Stimulated activated CD8-positive, alpha-beta memory T cell treated with anti-CD3 and anti-CD28 coated beads, Interleukin-2, amount 100 ng/mL, for 1 hour (primary cell): ENCODE measurements around the gene PWP2.
"Not testable (repeated sequence)": the region's sequence is repeated elsewhere in the genome, so short reads cannot be mapped to it uniquely, and the experiment has no call there.

Experiments
- DNase-seq, 2 donors: peaks; one replicate each; pipeline ENCODE4 v3.0.0-alpha.2; 2020; ENCODE audit warnings: low read depth in 2 of 2

PWP2 gene

GRCh38 chr21:44083631-44084291 lies 23.4 kb upstream of the PWP2 start:
- DNase-seq = peak in 1 of 2 donors; percentile 40

- DNase-seq = no peak
Observed at GRCh38 chr21:44084496-44085241, 22.5 kb upstream of the PWP2 start.

GRCh38 chr21:44085491-44086321 lies 21.5 kb upstream of the PWP2 start:
- DNase-seq = no peak

- no peak for DNase-seq
Observed at GRCh38 chr21:44086636-44087425, 20.4 kb upstream of the PWP2 start.

DNA sequence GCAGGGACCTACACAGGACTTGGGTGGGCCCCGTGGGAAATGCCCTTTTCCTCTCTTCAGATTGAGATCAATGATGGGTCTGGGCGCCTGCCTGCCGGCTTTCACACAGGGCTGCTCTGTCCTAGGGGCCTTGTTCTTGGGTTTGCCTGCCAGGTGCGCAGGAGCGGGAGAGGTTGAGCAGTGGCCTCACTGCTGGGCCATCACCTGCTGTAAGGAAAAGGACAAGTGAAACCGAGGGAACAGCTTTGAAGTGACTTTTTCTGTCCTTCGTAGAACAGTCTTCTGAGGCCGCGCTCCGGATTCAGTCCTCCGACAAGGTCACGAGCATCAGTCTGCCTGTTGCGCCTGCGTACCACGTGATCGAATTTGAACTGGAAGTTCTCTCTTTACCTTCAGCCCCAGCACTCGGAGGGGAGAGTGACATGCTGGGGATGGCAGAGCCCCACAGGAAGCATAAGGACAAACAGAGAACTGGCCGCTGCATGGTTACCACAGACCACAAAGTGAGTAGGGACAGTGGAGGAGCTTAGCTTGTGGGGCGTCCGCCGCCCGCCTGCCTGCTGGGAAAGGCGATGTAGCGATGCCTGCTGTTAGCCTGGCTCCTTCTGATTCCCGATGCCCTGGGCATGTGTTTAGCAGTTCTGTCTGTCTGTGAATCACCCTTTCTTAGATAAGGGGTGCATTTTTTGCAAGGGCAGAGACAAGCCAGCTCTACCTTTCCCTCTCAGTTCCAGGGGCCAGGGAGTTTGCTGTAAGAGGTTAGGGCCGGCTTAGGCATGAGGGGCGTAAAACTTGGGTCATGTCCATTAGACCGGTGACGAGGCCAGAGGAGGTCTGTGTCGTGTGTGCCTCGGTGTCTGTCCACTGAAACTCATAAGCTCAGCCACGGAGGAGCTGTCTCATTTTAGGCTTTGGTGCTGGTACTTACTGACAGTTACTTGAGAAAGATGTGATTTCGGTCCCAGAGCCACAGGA lies 19.5 kb upstream of the PWP2 start:
- no peak for DNase-seq

GRCh38 chr21:44088401-44088780 lies 18.8 kb upstream of the PWP2 start:
- no peak for DNase-seq

DNA sequence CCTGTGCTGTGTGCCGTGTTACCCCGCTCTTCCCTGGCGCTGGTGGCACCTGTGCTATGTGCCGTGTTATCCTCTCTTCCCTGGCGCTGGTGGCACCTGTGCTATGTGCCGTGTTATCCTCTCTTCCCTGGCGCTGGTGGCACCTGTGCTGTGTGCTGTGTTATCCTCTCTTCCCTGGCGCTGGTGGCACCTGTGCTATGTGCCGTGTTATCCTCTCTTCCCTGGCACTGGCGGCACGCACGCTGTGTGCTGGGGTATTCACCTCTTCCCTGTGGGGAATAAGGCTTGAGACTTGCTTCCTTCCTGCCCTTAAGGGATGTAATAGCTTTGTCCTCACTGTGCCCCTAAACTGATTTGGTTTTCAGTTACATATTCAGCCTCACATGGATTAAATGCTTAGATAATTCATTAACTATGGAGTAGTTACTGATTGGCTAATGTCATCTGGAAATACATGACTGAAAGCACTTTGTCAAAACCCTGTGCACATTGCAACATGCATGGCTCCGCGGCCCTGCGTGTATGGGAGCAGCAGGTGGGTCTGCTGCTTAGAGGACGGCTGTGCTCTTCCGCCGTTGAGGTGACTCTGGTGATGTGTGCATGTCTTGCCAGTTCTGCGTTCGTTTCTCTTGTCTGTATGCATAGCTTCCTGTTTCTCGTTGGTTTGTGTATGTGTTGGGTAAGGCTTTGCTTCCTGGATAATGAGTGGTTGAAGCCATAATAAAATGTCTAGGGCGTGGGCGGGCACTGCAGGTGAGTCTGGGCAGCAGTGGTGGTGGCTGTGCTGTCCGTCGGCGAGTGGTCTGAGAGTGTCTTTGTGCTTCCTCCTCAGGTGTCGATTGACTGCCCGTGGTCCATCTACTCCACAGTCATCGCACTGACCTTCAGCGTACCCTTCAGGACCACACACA lies 17.9 kb upstream of the PWP2 start:
- DNase-seq = no peak

- no peak for DNase-seq
Observed at GRCh38 chr21:44090325-44090724, 16.9 kb upstream of the PWP2 start.

DNA sequence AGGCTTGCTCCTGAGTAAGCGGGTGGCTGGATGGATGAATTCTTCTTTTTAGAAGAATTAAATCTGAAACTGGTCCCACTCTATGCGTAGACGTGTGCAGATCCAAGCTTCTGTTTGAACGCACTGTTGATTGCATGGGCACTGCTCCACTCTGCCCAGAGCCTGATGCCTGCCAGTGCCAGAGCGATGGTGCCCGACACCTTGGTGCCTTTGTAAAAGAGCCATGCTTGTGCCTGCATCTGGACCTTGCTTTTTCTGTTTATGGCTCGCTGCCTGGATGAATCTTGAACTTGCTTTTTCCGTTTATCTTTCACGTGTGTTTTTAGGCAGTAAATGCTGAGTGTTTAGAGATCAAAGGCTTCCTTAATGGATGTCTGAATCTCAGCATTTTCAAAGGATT lies 15.0 kb upstream of the PWP2 start:
- no peak for DNase-seq

GRCh38 chr21:44093761-44094160 lies 13.4 kb upstream of the PWP2 start:
- DNase-seq = no peak

- DNase-seq = no peak
Observed at GRCh38 chr21:44094832-44095231, 12.4 kb upstream of the PWP2 start.

DNA sequence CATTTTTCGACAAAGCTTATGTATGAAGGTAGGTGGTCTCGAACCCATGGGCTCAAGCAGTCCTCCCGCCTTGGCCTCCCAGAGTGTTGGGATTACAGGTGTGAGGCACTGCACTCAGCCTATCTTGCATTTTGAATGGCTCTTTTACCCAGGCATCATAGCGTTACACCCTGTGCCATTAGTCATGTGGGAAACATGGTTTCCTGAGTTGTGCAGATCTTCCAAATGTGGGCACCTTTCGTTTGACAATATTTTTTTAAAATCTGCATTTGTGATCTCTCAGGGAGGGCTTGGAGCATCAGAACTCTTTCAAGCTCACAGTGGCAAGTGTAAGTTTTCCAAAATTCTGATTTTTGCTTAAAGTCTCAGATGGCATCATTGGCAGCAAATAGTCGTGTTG lies 8.7 kb upstream of the PWP2 start:
- not testable (repeated sequence) for DNase-seq

DNA sequence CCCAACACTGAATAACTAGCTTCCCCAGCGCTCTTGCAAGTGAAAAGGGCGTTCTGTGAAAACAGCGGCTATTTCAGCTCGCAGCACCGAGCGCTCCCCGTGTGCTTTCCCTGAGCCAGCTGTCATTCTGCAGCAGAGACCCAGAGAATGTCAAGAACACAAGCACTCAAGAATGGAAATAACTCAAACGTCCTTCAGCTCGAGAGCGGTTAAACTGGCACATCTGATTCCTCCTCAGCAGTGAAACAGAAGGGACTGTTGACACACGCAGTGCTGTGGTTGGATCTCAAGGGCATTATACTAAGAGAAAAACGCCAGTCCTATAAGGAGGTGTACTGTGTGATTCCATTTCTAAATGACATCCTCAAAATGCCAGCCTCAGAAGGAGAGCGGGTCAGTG lies 8.2 kb upstream of the PWP2 start:
- DNase-seq = not testable (repeated sequence)

GRCh38 chr21:44107589-44107988 lies 390 bp downstream of the PWP2 start:
- DNase-seq = not testable (repeated sequence)

DNA sequence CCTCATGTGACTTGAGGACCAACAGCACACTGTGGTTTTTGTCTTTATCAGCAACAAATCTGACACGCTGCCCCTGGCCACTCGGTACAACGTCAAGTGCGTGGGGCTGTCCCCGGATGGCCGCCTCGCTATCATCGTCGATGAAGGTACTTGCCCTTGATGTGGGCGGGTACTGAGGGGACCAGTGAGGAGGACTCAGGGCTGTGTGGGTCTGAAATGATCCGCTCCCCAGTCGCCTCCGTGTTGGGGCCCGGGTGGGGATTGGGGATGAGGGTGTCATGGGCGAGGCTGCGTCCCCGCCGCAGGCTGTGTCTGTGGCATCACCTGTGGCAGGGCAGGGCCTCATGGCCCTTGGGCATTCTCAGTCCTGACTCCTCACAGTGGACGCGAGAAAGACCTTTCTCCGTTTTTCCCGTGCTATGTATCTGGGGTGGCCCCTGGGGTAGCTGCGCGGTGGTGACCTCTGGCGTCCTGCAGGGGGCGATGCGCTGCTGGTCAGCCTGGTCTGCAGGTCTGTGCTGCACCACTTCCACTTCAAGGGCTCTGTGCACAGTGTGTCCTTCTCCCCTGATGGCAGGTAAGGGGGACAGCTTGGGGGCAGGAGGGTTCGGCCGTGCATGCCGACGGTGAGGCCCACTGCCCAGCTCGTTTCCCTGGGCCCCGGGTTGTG lies 6.6 kb downstream of the PWP2 start:
- not testable (repeated sequence) for DNase-seq

DNA sequence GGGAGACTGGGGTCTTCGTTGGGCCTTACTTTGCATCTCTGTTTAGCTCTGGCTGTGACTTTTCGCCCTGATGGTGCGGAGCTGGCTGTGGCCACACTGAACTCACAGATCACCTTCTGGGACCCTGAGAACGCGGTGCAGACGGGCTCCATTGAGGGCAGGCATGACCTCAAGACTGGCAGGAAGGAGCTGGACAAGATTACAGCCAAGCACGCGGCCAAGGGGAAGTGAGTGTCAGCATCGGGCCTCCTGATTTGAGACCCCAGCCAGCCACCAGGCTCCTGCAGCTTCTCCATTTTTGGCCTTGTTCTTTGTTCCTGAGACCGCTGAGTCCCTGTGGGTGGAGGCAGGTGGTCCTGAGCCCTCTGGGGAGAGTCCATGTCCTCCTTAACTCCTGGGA lies 14.9 kb downstream of the PWP2 start:
- not testable (repeated sequence) for DNase-seq

DNA sequence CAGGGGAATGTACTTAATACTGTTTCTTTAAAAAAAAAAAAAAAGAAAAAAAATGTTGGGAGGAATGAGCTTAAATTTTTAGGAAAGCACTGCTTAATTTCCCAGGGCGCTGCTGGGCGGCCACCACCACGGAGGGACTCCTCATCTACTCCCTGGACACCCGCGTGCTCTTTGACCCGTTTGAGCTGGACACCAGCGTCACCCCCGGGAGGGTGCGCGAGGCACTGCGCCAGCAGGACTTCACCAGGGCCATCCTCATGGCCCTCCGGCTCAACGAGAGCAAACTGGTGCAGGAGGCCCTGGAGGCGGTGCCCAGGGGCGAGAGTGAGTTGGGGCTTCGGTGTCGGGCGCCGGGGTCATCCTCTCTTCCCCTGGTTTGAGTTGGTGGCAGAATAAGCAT lies 20.6 kb downstream of the PWP2 start:
- DNase-seq = not testable (repeated sequence)

GRCh38 chr21:44133715-44134057 lies 26.5 kb downstream of the PWP2 start:
- not testable (repeated sequence) for DNase-seq

DNA sequence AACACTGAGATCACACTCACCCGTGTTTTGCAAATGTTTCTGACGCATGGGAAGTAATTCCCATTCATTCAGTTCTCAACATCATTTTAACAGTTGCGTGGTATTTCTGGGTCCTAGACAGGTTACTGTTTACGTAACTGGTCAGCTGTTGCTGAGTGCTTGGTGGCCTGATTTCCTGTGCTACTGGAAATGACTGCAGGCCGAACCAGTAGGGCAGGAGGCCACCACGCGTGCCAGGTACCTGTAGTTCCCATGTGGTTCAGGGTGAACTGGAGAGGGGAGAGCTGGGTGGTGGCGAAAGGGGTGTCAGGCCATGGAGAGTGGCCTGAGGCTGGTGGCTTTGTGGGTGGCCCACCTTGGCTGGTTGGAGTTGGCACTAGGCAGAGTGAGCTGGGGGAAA lies 27.5 kb downstream of the PWP2 start:
- not testable (repeated sequence) for DNase-seq
